Cardiac fibroblast (primary cell): ENCODE data around the gene LYRM4.

Source experiments
- DNase-seq, 2 donors: peaks; one replicate each; pipeline versions ENCODE4 v3.0.0 to v3.0.0-alpha.2; 2010; ENCODE audit warnings: low read depth in 2 of 2
- H3K4me3 ChIP-seq, 2 donors: replicated peaks in 1 of 2; 1 replicate in 1 of 2; 2 replicates in 1 of 2; pipeline ENCODE4 v1.5.1; 2011; ENCODE audit warnings: low read depth in 2 of 2, low read length in 2 of 2, mild to moderate bottlenecking in 2 of 2, moderate library complexity in 1 of 2
- CTCF ChIP-seq: IDR thresholded peaks from one replicate; pipeline ENCODE4 v1.5.1; 2011; ENCODE audit warnings: low read depth, mild to moderate bottlenecking, low read length, inconsistent platforms

Gene LYRM4

GRCh38 chr6:5248302-5249098 lies 12.2 kb downstream of the LYRM4 start:
- TF ChIP-seq CTCF = no peak
- no peak for DNase-seq
- H3K4me3 ChIP-seq = no peak overlapping the region

- TF ChIP-seq CTCF = no peak
- DNase-seq = no peak
- H3K4me3 ChIP-seq = no peak overlapping the region
Measured at GRCh38 chr6:5247201-5247600, 13.5 kb downstream of the LYRM4 start.

GRCh38 chr6:5246141-5247097 lies 14.3 kb downstream of the LYRM4 start:
- no peak for DNase-seq
- H3K4me3 ChIP-seq = no peak overlapping the region

GRCh38 chr6:5243069-5243468 lies 17.7 kb downstream of the LYRM4 start:
- no peak overlapping the region for H3K4me3 ChIP-seq
- DNase-seq = no peak
- no peak for TF ChIP-seq CTCF

More at GRCh38 chr6:5246141-5247097, 14.3 kb downstream of the LYRM4 start:
- TF ChIP-seq CTCF = no peak

- TF ChIP-seq CTCF = no peak
- no peak overlapping the region for H3K4me3 ChIP-seq
- no peak for DNase-seq
Measured at GRCh38 chr6:5241252-5241651, 19.5 kb downstream of the LYRM4 start.

GRCh38 chr6:5238336-5238735 lies 22.4 kb downstream of the LYRM4 start:
- H3K4me3 ChIP-seq = no peak overlapping the region
- DNase-seq = no peak
- TF ChIP-seq CTCF = no peak
